Endothelial cell of umbilical vein (primary cell): ENCODE measurements around the gene RNF112.

Experiments used
- EZH2 ChIP-seq: IDR thresholded peaks from 2 replicates; pipeline ENCODE4 v1.6.1; 2012; ENCODE audit warnings: borderline replicate concordance, low read depth, mild to moderate bottlenecking, moderate library complexity, low read length, inconsistent platforms; ENCODE audit not compliant: severe bottlenecking
- POLR2A ChIP-seq: IDR thresholded peaks from 2 replicates; pipeline ENCODE4 v1.6.1; 2012; ENCODE audit warnings: low read depth, mild to moderate bottlenecking, control low read depth, low read length
- POLR2AphosphoS5 ChIP-seq: IDR thresholded peaks from 2 replicates; pipeline ENCODE4 v1.6.1; 2012; ENCODE audit warnings: low read depth, mild to moderate bottlenecking, control low read depth, low read length, moderate library complexity; ENCODE audit not compliant: insufficient read depth
- TF ChIP-seq, protein P1 (sequence below), 2 donors: IDR thresholded peaks; 1 replicate in 1 of 2; 2 replicates in 1 of 2; pipeline ENCODE4 v1.5.1; 2011; ENCODE audit warnings: low read length in 2 of 2, mild to moderate bottlenecking in 2 of 2, moderate library complexity in 2 of 2, control low read depth in 1 of 2, inconsistent platforms in 1 of 2, low read depth in 1 of 2; ENCODE audit not compliant: insufficient read depth in 1 of 2; ENCODE audit errors: extremely low read depth in 1 of 2
- TF ChIP-seq, protein P2 (sequence below): IDR thresholded peaks from 2 replicates; pipeline ENCODE4 v1.6.1; 2011; ENCODE audit not compliant: insufficient read depth, insufficient read length

DNA sequence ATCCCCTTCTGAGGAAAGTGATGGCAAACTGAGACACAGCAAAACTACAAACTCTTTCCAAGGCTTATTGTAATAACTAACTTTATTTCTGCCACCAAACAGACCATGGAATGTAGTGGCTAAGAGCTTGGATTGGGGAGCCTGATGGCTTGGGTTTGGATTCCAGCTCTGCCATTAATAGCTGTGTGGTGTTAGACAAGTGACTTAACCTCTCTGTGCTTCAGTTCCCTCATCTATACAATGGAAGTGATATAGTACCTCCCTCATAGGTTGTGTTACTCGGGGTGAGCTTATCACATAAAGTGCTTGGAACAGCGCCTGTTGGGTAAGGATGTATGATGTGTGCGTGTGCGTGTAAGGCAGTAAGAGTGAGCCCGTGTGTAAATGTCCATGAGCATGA, 5.9 kb upstream of the RNF112 start:
- TF ChIP-seq, protein P1, sequence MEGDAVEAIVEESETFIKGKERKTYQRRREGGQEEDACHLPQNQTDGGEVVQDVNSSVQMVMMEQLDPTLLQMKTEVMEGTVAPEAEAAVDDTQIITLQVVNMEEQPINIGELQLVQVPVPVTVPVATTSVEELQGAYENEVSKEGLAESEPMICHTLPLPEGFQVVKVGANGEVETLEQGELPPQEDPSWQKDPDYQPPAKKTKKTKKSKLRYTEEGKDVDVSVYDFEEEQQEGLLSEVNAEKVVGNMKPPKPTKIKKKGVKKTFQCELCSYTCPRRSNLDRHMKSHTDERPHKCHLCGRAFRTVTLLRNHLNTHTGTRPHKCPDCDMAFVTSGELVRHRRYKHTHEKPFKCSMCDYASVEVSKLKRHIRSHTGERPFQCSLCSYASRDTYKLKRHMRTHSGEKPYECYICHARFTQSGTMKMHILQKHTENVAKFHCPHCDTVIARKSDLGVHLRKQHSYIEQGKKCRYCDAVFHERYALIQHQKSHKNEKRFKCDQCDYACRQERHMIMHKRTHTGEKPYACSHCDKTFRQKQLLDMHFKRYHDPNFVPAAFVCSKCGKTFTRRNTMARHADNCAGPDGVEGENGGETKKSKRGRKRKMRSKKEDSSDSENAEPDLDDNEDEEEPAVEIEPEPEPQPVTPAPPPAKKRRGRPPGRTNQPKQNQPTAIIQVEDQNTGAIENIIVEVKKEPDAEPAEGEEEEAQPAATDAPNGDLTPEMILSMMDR (IDR thresholded peaks at IDR 0.05; ENCODE audit: extremely low read depth in 1 of 2, insufficient read depth in 1 of 2, low read depth in 1 of 2, low read length in 2 of 2): no peak
- TF ChIP-seq, protein P2, sequence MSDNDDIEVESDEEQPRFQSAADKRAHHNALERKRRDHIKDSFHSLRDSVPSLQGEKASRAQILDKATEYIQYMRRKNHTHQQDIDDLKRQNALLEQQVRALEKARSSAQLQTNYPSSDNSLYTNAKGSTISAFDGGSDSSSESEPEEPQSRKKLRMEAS: no peak
- TF ChIP-seq EZH2 (no peak), POLR2AphosphoS5 (no peak), POLR2A (no peak)
